HL-60/S4 treated with retinoic acid at 250 ng/mL for 4 days and 3 days (cell line): Measurements from ENCODE around the gene REST.

Experiments
- in situ Hi-C: fragments of 300-500 bp; cut with MboI; formaldehyde crosslinking; loops from 2 replicates; pipeline ENCODE4 v1.7.0; 2022; ENCODE audit warnings: low sequenced_read_pairs

Gene REST

GRCh38 chr4:56976837-56977320 is 69.2 kb downstream of the REST start:
- in situ Hi-C loops: no loop called here

GRCh38 chr4:56977321-56978012 is 69.8 kb downstream of the REST start, which contains the start of gene NOA1:
Gene NOA1, minus strand, starts transcription at chr4:56977606. Its CDS starts 21 bp downstream, at chr4:56977585.
- in situ Hi-C loops: no loop called here

- in situ Hi-C loops: no loop called here
Observed at GRCh38 chr4:56978750-56979303, 71.1 kb downstream of the REST start, which contains the start of gene POLR2B. Gene POLR2B, plus strand, starts transcription at chr4:56978896. Its CDS starts 90 bp downstream, at chr4:56978986.

GRCh38 chr4:56979421-56980072 is 71.8 kb downstream of the REST start:
- in situ Hi-C loops: no loop called here

- in situ Hi-C loops: no loop called here
Observed at GRCh38 chr4:56981795-56982201, 74.1 kb downstream of the REST start.

GRCh38 chr4:56986192-56986591 is 78.5 kb downstream of the REST start:
- in situ Hi-C loops: no loop called here

GRCh38 chr4:56986952-56987351 is 79.3 kb downstream of the REST start:
- in situ Hi-C loops: no loop called here

GRCh38 chr4:56990109-56990905 is 82.6 kb downstream of the REST start:
- in situ Hi-C loops: no loop called here

- in situ Hi-C loops: no loop called here
Observed at GRCh38 chr4:56995525-56995924, 87.8 kb downstream of the REST start.

GRCh38 chr4:56999751-57000150 is 92.1 kb downstream of the REST start:
- in situ Hi-C loops: no loop called here

GRCh38 chr4:57013543-57014120 is 105.9 kb downstream of the REST start:
- in situ Hi-C loops: no loop called here
